Left lung (tissue), 10 donors: ENCODE measurements around the gene LMNTD2. TPM values are rescaled to one million over a fixed set of nuclear protein-coding genes. Genes with fewer than 3 reads are reported as not detected.
A peak's percentile ranks its signal among the peaks of the same experiment; 100 is the strongest.

Experiments
- ATAC-seq: fragments of 200-7000 bp; cut with Tn5 transposase; one replicate; pipeline ENCODE4 v1.9.1; 2020; ENCODE audit warnings: moderate library complexity
- DNase-seq, 4 donors: peaks; one replicate each; pipeline ENCODE4 v3.0.0-alpha.2; 2013 to 2020
- H3K27ac ChIP-seq, 2 donors: fragments of 200-600 bp; sonication (generic) in 1 of 2; one replicate each; pipeline versions ENCODE4 v1.5.0 to v1.8.0; 2020 to 2021
- H3K27me3 ChIP-seq, 2 donors: fragments of 200-600 bp; sonication (generic) in 1 of 2; one replicate each; pipeline versions ENCODE4 v1.5.0 to v1.8.0; 2020 to 2021
- H3K36me3 ChIP-seq, 2 donors: fragments of 200-600 bp; sonication (generic) in 1 of 2; one replicate each; pipeline versions ENCODE4 v1.5.0 to v1.8.0; 2020 to 2021
- H3K4me1 ChIP-seq, 2 donors: fragments of 200-600 bp; one replicate each; pipeline ENCODE4 v1.8.0; 2021
- H3K4me3 ChIP-seq, 2 donors: fragments of 200-600 bp; sonication (generic) in 1 of 2; one replicate each; pipeline versions ENCODE4 v1.5.0 to v1.8.0; 2020 to 2021; ENCODE audit warnings: mild to moderate bottlenecking in 1 of 2
- H3K9me3 ChIP-seq, 2 donors: fragments of 200-600 bp; sonication (generic) in 1 of 2; one replicate each; pipeline versions ENCODE4 v1.5.0 to v1.8.0; 2020 to 2021
- intact Hi-C, 2 donors: fragments of 100-400 bp; cut with DNase I; formaldehyde crosslinking; loops; one replicate each; pipeline versions ENCODE4 v1.11.2 to v1.14.2; 2022
- polyA plus RNA-seq, 6 donors: library from polyadenylated mRNA; unstranded; fragments of 120-200 nt; gene quantifications; one replicate each; pipeline ENCODE4 v1.2.1, GENCODE V29; 2013; ENCODE audit not compliant: insufficient read length in 6 of 6
- total RNA-seq, 2 donors: library from RNA; stranded (reverse); fragmentation: NEBNext Ultra II Directional; extraction: Animal tissue kit (Norgen Biotek cat#: 25700); gene quantifications; one replicate each; pipeline ENCODE4 v1.2.1, GENCODE V29; 2021
- TF ChIP-seq, protein P1 (sequence below), 2 donors: fragments of 200-600 bp; sonication (generic) in 1 of 2; IDR thresholded peaks; one replicate each; pipeline versions ENCODE4 v1.5.0 to v1.8.0; 2021; ENCODE audit warnings: antibody characterized with exemption in 2 of 2
- donor health status: DM: no; HTN: yes; CAD: no.
- donor health status: DM: no; HTN: no; CAD: no.

The LMNTD2 gene
- total and polyA plus RNA-seq, 8 donors = 1.6 to 5.2 (median 2.7) TPM

DNA sequence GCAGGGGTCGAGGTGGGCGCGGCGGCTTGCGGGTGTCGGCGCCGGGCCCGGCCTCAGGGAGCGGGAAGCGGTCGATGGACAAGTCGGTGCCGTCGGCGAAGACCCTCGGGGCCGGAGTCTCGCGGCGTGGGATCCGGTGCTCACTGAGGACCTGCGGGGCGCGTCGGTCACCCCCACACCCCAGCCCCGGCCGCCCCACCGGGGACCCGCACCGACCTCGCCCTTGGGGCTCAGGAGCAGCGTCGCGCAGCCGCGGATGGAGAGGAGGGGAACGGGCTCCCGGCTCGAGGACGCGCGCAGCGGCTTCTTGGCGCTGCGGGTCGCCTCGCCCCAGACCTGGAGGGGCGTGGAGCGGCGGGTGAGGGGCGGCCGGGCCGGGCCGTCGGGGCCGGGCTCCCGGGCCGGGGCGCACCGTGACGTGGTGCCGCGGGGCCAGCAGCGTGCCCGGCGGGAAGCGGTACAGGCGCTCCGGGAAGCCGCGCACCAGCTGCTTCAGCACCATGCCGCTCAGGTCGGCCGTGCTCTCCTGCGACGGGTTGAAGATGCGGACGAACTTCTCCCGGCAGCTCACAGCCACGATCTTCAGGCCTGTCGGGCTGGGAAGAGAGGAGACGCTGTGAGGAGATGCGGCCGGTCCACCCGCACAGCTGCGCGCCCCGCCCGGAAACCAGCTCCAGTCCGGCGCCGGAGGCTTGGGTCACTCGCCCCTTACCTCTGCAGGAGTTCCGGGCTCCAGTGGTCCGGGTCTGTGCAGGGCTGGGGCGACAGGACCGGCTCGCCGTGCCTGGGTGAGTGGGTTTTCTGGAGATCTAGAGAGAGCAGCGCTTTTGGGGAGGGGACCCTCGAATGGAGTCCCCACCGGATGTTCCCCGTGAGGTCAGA, 4.5 kb downstream of the LMNTD2 start:
- Histone ChIP-seq H3K9me3 (no peaks in the 10 kb centered on the region), H3K4me3 (peak overlapping the region; percentile 5 to 41), H3K4me1 (peaks cover 16 to 34% of the 10 kb centered on the region in 2 donors), H3K36me3 (no peaks in the 10 kb centered on the region), H3K27me3 (peaks cover 28 to 74% of the 10 kb centered on the region in 2 donors), H3K27ac (no peak overlapping the region)
- ATAC-seq (no peak), DNase-seq (peak in 1 of 4 donors; percentile 83)
- TF ChIP-seq, protein P1, sequence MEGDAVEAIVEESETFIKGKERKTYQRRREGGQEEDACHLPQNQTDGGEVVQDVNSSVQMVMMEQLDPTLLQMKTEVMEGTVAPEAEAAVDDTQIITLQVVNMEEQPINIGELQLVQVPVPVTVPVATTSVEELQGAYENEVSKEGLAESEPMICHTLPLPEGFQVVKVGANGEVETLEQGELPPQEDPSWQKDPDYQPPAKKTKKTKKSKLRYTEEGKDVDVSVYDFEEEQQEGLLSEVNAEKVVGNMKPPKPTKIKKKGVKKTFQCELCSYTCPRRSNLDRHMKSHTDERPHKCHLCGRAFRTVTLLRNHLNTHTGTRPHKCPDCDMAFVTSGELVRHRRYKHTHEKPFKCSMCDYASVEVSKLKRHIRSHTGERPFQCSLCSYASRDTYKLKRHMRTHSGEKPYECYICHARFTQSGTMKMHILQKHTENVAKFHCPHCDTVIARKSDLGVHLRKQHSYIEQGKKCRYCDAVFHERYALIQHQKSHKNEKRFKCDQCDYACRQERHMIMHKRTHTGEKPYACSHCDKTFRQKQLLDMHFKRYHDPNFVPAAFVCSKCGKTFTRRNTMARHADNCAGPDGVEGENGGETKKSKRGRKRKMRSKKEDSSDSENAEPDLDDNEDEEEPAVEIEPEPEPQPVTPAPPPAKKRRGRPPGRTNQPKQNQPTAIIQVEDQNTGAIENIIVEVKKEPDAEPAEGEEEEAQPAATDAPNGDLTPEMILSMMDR (IDR thresholded peaks at IDR 0.05) = no peak
- intact Hi-C loops = no loop called here

DNA sequence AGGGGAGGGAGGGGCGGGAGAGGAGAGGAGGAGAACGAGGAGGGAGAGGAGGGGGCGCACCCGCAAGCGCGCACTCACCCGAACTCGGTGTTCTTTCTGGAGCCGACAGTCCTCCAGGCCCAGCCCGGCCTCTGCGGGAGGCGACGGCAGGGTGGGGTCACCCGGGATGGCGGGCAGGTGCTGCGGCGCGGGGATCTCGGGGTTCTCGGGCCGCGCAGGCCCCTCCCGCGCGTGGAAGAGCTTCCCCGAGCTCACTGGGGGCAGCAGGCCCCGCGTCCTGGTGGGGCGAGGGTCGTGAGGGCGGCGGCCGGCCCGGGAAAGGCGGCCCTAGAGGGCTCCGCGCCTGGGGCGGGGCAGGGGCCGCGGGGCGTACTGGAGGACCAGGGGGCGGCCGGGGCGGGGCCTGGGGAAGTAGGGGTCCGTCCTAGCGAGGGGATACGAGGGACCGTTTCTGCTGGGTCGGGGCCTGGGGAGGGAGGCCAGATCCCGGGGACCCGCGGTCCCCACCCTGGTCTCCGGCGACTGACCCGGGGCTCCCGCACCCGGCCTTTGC, 5.2 kb downstream of the LMNTD2 start:
- ATAC-seq (peak; percentile 6), DNase-seq (peak in 1 of 4 donors; percentile 83)
- TF ChIP-seq, protein P1 (IDR thresholded peaks at IDR 0.05) = no peak
- intact Hi-C loops = no loop called here
- Histone ChIP-seq H3K36me3 (no peaks in the 10 kb centered on the region), H3K27me3 (peaks cover 28 to 74% of the 10 kb centered on the region in 2 donors), H3K4me1 (peaks cover 14 to 31% of the 10 kb centered on the region in 2 donors), H3K9me3 (no peaks in the 10 kb centered on the region), H3K4me3 (peak overlapping the region; percentile 5 to 41), H3K27ac (no peak overlapping the region)

DNA sequence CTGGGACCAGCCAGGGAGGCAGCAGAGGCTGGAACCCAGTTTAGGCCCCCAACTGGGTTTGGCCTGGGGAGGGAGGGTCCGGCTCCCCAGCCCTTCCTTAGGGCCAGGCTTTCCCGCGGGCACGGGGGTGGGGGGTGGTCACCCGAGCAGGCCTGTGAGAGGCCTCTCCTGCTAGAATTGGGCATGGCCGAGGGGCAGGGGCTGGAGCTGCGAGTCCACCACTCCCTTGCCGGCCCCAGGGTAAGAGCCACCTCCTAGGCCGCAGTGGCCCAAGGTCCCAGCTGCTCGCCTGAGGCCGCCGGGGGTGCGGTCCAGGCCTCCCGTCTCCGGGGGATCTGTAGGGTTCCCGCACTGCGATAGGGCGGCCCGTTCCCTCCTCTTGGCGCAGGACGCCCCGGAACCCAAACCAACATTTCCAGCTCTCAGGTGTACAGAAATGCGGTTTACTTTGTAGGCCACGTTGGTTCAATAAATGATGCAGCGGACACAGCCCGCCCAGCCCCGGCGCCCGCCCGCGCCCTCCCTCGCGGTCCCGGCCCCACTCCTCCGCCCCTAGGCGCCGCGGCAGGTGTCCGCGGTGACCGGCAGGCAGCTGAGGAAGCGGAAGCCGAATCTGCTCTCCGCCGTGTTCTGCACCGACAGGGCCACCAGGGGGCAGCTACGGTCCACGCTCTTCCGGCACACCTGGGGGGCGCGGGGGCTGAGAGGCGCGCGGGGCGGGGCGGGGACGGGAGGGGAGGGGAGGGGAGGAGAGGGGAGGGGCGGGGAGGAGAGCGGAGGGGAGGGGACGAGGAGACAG, 5.9 kb downstream of the LMNTD2 start:
- Histone ChIP-seq H3K4me1 (peaks cover 8 to 24% of the 10 kb centered on the region in 2 donors), H3K27me3 (peaks cover 28 to 72% of the 10 kb centered on the region in 2 donors), H3K27ac (no peak overlapping the region), H3K36me3 (no peaks in the 10 kb centered on the region), H3K9me3 (no peaks in the 10 kb centered on the region), H3K4me3 (peak overlapping the region; percentile 22 to 41)
- peak; percentile 86 for ATAC-seq
- TF ChIP-seq, protein P1 (IDR thresholded peaks at IDR 0.05) = peak; percentile 34 to 73
- DNase-seq = peak in 3 of 4 donors; percentile 70 to 92 (median 70)
- intact Hi-C loops = no loop called here

DNA sequence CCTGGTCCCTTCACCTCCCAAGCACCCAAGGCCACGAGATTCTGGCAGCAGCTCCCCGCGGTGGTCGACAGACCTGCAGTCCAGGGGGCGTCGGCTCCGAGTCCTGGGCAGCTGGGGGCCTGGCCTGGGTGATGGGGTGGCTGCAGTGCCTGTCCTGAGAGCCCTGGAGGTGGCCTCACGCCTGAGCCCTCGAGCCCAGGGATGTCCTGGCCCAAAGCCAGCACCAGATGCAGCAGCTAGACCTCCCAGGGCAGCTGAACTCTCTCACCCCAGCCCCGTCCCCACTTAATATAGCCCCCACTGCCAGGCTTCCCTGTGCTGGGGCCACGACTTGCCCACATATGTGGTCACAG, 6.6 kb downstream of the LMNTD2 start:
- ATAC-seq = no peak
- H3K36me3 ChIP-seq = no peaks in the 10 kb centered on the region
- H3K27me3 ChIP-seq = peaks cover 28 to 66% of the 10 kb centered on the region in 2 donors
- no peak overlapping the region for H3K27ac ChIP-seq
- H3K9me3 ChIP-seq = no peaks in the 10 kb centered on the region
- intact Hi-C loops = no loop called here
- no peak overlapping the region for H3K4me3 ChIP-seq
- H3K4me1 ChIP-seq = peaks cover 8 to 23% of the 10 kb centered on the region in 2 donors
- TF ChIP-seq, protein P1 (IDR thresholded peaks at IDR 0.05) = no peak
- DNase-seq = no peak
